ENCODE data around the gene OAT. TPM values are rescaled to one million over a fixed set of nuclear protein-coding genes. Genes with fewer than 3 reads are reported as not detected.
A peak's percentile ranks its signal among the peaks of the same experiment; 100 is the strongest.

The OAT gene
- total RNA-seq, 2 donors from 2014 or later: 33.4 to 37.5 TPM

DNA sequence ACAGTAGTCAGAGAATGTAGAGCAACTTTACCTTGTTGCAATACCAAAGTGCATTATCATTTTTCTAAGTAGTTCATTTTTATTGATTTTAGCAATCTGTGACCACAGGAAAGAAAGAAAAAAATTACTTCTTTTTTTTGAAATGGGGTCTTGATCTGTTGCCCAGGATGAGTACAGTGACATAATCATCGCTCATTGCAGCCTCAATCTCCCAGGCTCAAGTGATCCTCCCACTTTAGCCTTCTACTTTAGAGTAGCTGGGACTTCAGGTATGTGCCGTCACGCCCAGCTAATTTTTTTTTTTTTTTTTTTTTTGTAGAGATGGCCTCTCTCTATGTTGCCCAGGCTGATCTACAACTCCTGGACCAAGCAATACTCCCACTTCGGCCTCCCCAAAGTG is 11.4 kb upstream of the OAT start:
- no peak overlapping the region for H3K4me3 Mint-ChIP-seq
- no peaks in the 10 kb centered on the region for H3K4me1 Mint-ChIP-seq (ENCODE audit: low read depth in 2 of 2)
- ATAC-seq: no peak
- no peak for DNase-seq (ENCODE audit: low spot score)
- peaks cover 9 to 19% of the 10 kb centered on the region in 2 donors for H3K27me3 Mint-ChIP-seq
- no peaks in the 10 kb centered on the region for H3K9me3 Mint-ChIP-seq
- no peak overlapping the region for H3K27ac Mint-ChIP-seq
- H3K36me3 Mint-ChIP-seq: no peaks in the 10 kb centered on the region

DNA sequence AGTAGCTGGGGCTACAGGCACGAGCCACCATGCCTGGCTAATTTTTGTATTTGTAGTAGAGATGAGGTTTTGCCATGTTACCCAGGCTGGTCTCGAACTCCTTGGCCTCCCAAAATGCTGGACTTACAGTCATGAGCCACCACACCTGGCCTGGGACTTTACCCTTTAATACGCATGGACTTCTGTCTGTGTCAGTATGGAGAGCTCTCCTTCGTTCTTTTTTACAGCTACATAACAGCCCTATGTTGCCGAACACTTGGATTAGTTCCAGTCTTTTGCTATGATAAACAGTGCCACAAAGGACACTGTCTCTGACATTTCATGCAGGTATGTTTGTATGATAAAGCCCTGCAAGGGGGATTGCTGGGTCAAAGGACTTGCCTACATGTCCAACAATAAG is 10.9 kb upstream of the OAT start:
- Mint-ChIP-seq H3K4me1 (ENCODE audit: low read depth in 2 of 2) (no peaks in the 10 kb centered on the region), H3K9me3 (no peaks in the 10 kb centered on the region), H3K4me3 (no peak overlapping the region), H3K27me3 (peaks cover 9 to 19% of the 10 kb centered on the region in 2 donors), H3K36me3 (no peaks in the 10 kb centered on the region), H3K27ac (no peak overlapping the region)
- no peak for ATAC-seq
- no peak for DNase-seq (ENCODE audit: low spot score)

DNA sequence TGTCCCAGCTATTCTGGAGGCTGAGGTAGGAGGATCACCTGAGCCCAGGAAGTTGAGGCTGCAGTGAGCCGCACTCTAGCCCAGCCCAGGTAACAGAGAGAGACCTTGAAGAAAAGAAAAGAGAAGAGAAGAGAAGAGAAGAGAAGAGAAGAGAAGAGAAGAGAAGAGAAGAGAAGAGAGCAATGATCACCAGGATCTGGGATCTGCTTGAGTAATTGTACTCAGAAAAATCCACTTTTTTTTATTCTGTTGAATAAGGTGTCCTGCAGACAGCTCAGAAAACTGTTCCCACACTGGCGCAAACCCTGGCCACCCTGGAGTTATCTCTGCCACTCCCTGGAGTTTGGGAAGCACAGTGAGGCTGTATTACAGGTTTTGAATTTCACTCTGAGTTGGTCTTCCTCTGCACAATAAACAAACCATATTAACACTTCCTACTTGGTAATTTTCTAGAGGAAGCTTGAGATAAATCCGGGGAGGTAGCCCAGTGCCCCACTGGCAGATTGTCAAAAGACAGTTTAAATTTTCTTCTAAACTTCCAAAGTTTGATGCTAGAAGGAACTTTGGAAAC is 9.6 kb upstream of the OAT start:
- ATAC-seq (no peak), DNase-seq (ENCODE audit: low spot score) (no peak)
- Mint-ChIP-seq H3K36me3 (no peaks in the 10 kb centered on the region), H3K27ac (no peak overlapping the region), H3K27me3 (peaks cover 15 to 25% of the 10 kb centered on the region in 2 donors), H3K4me3 (no peak overlapping the region), H3K9me3 (no peaks in the 10 kb centered on the region), H3K4me1 (ENCODE audit: low read depth in 2 of 2) (no peaks in the 10 kb centered on the region)

DNA sequence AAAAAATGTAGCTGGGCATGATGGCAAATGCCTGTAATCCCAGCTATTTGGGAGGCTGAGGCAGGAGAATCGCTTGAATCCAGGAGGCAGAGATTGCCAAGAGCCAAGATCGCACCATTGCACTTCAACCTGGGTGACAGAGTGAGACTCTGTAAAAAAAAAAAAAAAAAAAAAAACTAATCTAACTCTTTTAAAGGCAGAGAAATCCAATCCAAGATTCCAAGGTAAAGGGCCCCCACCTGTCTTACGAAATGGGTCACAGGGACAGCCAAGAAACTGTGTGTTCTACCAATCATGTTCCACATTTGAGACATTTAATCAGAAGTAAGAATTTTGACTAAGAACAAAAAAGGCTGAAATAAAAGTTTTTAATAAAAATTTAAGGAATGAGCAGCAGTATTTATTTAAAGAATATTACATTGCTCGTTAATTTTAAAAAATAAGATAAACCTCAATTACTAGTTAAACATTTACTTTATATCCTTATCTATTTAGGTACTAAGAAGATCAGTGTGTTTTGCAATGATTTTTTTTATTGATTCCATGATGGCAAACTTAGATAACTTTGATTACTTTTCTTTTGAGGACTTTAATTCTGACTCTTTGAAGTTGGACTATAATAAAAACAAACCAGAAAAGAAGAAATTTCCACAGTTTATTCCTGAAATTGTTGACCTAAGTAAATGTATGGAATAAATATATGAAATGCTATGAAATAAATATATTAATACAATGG is 6.7 kb upstream of the OAT start:
- DNase-seq (ENCODE audit: low spot score): no peak
- no peak overlapping the region for H3K27ac Mint-ChIP-seq
- no peaks in the 10 kb centered on the region for H3K9me3 Mint-ChIP-seq
- no peaks in the 10 kb centered on the region for H3K36me3 Mint-ChIP-seq
- no peaks in the 10 kb centered on the region for H3K4me1 Mint-ChIP-seq (ENCODE audit: low read depth in 2 of 2)
- no peak overlapping the region for H3K4me3 Mint-ChIP-seq
- peaks cover 15 to 19% of the 10 kb centered on the region in 2 donors for H3K27me3 Mint-ChIP-seq
- no peak for ATAC-seq

DNA sequence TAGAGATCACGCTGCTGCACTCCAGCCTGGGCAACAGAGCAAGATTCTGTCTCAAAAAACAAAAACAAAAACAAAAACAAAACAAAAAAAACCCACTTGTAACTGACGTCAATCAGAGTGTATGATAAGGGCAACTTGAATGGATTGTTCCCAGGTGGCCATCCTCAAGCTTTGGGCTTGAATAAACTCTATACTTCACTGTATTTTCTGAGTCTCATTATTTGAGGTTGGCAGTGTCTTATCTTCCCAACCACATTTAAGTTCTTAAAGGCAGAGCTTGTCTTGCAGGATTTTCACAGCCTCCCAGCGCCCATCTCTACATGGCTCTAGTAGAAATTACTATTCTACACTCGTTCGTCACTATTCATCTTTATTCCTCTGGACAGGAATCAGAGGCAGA is 5.1 kb upstream of the OAT start:
- no peaks in the 10 kb centered on the region for H3K36me3 Mint-ChIP-seq
- H3K4me3 Mint-ChIP-seq: no peak overlapping the region
- H3K4me1 Mint-ChIP-seq (ENCODE audit: low read depth in 2 of 2): peaks cover 3 to 5% of the 10 kb centered on the region in 2 donors
- DNase-seq (ENCODE audit: low spot score): no peak
- peaks cover 15 to 16% of the 10 kb centered on the region in 2 donors for H3K27me3 Mint-ChIP-seq
- ATAC-seq: no peak
- H3K9me3 Mint-ChIP-seq: no peaks in the 10 kb centered on the region
- H3K27ac Mint-ChIP-seq: no peak overlapping the region

DNA sequence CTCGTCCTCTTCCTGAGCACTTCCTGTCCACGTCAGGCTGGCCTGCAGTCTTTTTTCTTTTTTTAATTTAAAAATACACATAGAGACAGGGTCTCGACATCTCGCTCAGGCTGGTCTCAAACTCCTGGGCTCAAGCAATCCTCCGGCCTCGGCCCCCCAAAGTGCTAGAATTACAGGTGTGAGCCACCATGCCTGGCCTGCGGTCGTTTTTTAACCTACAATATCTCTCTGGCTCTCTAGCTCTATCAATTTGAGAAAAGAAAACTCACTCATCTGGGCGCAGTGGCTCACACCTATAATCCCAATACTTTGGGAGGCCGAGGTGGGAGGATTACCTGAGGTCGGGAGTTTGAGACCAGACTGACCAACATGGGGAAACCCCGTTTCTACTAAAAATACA is 4.0 kb upstream of the OAT start:
- H3K27ac Mint-ChIP-seq: no peak overlapping the region
- DNase-seq (ENCODE audit: low spot score) (no peak), ATAC-seq (no peak)
- H3K4me3 Mint-ChIP-seq: no peak overlapping the region
- H3K4me1 Mint-ChIP-seq (ENCODE audit: low read depth in 2 of 2): peaks cover 3 to 5% of the 10 kb centered on the region in 2 donors
- H3K9me3 Mint-ChIP-seq: no peaks in the 10 kb centered on the region
- peaks cover 7 to 12% of the 10 kb centered on the region in 2 donors for H3K27me3 Mint-ChIP-seq
- no peaks in the 10 kb centered on the region for H3K36me3 Mint-ChIP-seq

DNA sequence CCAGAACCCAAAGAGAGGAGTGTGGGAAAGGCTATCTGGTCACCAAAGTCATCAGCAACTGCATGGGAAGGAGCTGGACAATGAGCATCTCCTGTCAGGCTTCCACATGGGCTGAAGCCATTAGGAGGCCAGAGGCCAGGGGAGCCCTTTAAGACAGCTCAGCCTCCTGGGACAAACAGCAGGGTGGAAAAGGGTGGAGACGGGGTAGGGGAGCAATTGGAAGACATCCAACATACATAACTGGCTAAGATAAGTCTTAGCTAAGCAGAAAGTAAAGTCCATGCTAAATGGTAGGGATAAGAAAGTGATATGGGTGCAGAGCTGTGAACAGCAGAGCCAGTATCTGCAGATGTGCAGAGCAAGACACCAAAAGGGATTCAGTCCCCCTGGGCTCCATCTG is 1.5 kb upstream of the OAT start:
- ATAC-seq (no peak), DNase-seq (ENCODE audit: low spot score) (no peak)
- peaks cover 3 to 13% of the 10 kb centered on the region in 2 donors for H3K4me1 Mint-ChIP-seq (ENCODE audit: low read depth in 2 of 2)
- no peak overlapping the region for H3K4me3 Mint-ChIP-seq
- no peaks in the 10 kb centered on the region for H3K9me3 Mint-ChIP-seq
- no peak overlapping the region for H3K27ac Mint-ChIP-seq
- peaks cover 6 to 8% of the 10 kb centered on the region in 2 donors for H3K27me3 Mint-ChIP-seq
- H3K36me3 Mint-ChIP-seq: no peaks in the 10 kb centered on the region

DNA sequence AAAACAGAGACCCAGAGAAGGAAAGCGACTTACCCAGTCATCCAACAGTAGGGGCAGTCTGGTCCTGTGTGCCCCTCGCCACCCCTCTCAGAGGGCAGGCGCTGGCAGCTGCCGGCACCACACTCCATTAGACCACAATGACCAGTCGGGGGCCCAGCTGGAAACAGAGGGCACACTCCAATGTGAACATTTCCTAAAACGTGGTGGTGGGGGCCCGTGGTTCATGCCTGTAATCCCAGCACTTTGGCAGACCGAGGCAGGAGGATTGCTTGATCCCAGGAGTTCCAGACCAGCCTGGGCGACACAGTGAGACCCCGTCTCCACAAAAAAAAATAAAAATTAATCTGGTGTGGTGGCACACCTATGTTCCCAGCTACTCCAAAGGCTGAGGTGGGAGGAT is 912 bp upstream of the OAT start:
- H3K4me1 Mint-ChIP-seq (ENCODE audit: low read depth in 2 of 2): peaks cover 3 to 13% of the 10 kb centered on the region in 2 donors
- peak overlapping the region; percentile 80 for H3K4me3 Mint-ChIP-seq
- ATAC-seq (no peak), DNase-seq (ENCODE audit: low spot score) (no peak)
- H3K9me3 Mint-ChIP-seq: no peaks in the 10 kb centered on the region
- no peaks in the 10 kb centered on the region for H3K36me3 Mint-ChIP-seq
- H3K27me3 Mint-ChIP-seq: peaks cover 6 to 8% of the 10 kb centered on the region in 2 donors
- H3K27ac Mint-ChIP-seq: peak overlapping the region; percentile 23 to 33

DNA sequence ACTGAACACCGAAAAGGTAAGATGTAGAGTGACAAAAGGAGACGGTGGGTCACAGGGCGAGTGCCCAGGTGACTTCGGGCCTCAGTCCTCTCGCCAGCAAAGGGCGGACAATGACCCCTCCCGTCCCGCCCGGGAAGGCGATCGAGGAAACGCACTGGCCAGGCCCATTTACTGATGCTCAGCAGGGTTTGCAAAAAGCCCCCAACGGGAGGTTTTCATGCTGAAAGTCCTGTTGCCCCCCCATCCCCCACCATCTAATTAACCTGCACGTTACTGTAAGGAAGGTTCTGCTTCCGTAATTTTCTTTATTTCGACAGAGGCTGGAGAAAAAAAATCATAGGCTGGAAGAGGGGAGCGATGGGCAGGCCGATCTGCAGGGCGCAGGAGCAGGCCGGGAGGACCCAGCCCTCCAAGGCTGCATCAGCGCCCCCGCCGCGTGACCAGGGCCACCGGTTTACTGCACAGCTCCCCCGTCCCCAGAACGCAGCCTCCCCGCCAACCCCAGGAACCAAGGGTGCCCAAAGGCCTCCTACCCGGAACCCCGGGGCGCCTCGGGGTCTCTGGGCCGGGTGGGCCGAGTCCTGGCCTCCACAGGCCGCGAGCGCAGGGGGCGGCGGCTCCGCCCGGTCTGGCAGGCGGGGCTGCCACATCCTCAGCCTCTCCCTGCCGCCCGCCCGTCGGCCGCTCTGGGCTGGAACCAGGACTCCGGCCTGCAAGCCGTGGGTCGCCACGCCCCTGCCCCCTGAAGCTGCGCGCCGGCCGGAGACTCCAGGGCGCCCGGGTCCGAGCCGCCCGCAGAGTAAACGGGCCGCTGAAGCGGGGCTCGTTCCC is 613 bp downstream of the OAT start:
- DNase-seq (ENCODE audit: low spot score): peak; percentile 72
- peak; percentile 75 to 76 for ATAC-seq
- Mint-ChIP-seq H3K36me3 (no peaks in the 10 kb centered on the region), H3K4me3 (peak overlapping the region; percentile 80), H3K9me3 (no peaks in the 10 kb centered on the region), H3K27ac (no peak overlapping the region), H3K27me3 (peaks cover 0 to 3% of the 10 kb centered on the region in 2 donors), H3K4me1 (ENCODE audit: low read depth in 2 of 2) (peaks cover 3 to 13% of the 10 kb centered on the region in 2 donors)

DNA sequence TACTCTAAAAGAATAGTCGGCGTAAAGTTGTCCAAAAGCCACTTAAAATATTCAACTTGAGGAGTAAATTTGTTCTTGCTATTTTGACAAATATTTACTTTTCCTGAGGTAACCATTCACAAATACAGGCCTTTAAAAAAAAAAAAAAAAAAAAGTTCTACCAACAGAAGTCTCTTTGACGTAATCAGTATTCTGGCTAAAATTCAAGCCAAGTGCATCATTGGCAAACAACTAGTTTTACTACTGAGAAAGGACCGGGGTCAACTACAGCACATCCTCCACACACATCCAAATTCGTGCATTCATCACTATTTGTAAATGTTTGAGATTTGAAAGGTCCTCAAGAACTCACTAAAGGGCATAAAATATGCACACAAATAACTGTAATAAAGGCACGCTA is 2.0 kb downstream of the OAT start:
- Mint-ChIP-seq H3K4me3 (peak overlapping the region; percentile 22), H3K36me3 (no peaks in the 10 kb centered on the region), H3K4me1 (ENCODE audit: low read depth in 2 of 2) (peaks cover 5 to 13% of the 10 kb centered on the region in 2 donors), H3K27me3 (peaks cover 0 to 3% of the 10 kb centered on the region in 2 donors), H3K27ac (no peak overlapping the region), H3K9me3 (no peaks in the 10 kb centered on the region)
- DNase-seq (ENCODE audit: low spot score): no peak
- ATAC-seq: no peak

DNA sequence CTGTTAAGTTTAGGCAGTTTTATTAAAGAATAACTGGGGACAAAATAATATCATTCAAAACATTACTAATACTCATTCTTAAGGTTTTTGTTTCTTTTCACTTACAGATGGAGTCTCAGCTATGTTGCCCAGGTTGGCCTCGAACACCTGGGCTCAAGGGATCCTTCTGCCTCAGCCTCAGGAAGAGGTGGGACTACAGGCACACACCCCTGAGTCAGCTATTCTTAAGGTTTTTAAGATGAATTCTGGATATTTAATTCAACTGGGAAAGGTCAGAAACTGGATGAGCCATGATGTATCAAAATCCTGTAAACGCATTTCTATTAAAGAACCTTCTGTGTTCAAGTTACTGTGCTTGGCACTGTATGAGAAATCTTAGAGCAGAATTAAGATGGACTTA is 3.5 kb downstream of the OAT start:
- ATAC-seq (no peak), DNase-seq (ENCODE audit: low spot score) (no peak)
- Mint-ChIP-seq H3K9me3 (no peaks in the 10 kb centered on the region), H3K4me3 (no peak overlapping the region), H3K4me1 (ENCODE audit: low read depth in 2 of 2) (peaks cover 5 to 13% of the 10 kb centered on the region in 2 donors), H3K36me3 (no peaks in the 10 kb centered on the region), H3K27ac (no peak overlapping the region), H3K27me3 (peaks cover 0 to 3% of the 10 kb centered on the region in 2 donors)

DNA sequence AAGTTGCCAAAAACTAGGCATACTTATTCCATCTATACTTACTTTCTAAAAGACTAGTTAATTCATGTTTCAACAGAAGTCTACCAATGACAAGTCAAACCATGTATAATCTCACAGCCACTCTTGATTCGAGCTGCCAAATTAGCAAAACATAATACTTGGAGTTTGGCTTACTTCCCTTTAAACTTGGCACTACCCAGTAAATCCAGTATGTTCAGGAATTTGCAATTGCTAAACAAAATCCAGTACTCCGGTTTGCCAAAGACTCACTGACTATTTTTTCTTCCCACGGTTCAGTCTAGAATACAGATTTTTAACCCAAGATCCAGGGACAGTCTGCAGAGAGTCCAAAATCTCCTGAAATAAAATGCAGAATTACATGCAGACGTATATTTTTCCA is 4.6 kb downstream of the OAT start:
- no peak for ATAC-seq
- Mint-ChIP-seq H3K4me3 (no peak overlapping the region), H3K36me3 (no peaks in the 10 kb centered on the region), H3K27ac (no peak overlapping the region), H3K9me3 (no peaks in the 10 kb centered on the region), H3K27me3 (no peaks in the 10 kb centered on the region), H3K4me1 (ENCODE audit: low read depth in 2 of 2) (peaks cover 2 to 8% of the 10 kb centered on the region in 2 donors)
- DNase-seq (ENCODE audit: low spot score): no peak

DNA sequence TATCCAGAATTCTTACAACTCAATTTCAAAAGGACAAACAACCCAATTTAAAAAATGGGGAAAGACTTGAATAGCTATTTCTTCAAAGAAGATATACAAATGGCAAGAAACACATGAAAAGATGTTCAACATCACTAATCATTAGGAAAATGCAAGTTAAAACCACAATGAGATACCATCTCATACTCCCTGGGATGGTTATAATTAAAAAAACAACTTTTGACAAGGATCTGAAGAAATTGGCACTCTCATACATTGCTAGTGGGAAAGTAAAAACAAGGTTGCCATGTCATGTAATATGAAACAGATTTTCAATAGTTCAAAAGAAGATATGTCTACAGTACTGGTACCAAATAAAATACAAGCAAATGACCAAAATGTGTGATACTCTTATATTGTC is 9.0 kb downstream of the OAT start:
- ATAC-seq (no peak), DNase-seq (ENCODE audit: low spot score) (no peak)
- no peak overlapping the region for H3K27ac Mint-ChIP-seq
- H3K27me3 Mint-ChIP-seq: no peaks in the 10 kb centered on the region
- peaks cover 0 to 2% of the 10 kb centered on the region in 2 donors for H3K4me1 Mint-ChIP-seq (ENCODE audit: low read depth in 2 of 2)
- H3K36me3 Mint-ChIP-seq: peaks cover 9% of the 10 kb centered on the region
- no peaks in the 10 kb centered on the region for H3K9me3 Mint-ChIP-seq
- no peak overlapping the region for H3K4me3 Mint-ChIP-seq

DNA sequence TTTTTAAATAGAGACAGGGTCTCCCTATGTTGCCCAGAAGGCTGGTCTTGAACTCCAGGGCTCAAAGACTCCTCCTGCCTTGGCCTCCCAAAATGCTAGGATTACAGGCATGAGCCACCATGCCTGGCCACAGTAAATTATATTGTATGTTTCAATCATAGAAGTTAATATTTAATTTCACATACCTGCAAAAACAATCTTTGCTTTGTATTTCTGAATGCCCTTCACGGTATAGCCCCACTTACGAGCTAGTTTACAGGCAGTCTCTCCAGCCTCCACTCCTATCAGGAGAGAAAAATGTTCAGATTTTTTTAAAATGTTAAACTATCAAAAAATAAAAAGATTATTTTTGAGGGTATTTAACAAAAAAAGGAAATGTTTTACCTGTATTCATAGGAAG is 10.4 kb downstream of the OAT start:
- DNase-seq (ENCODE audit: low spot score) (no peak), ATAC-seq (no peak)
- H3K4me3 Mint-ChIP-seq: no peak overlapping the region
- H3K9me3 Mint-ChIP-seq: no peaks in the 10 kb centered on the region
- H3K36me3 Mint-ChIP-seq: peaks cover 14% of the 10 kb centered on the region
- peaks cover 7 to 9% of the 10 kb centered on the region in 2 donors for H3K4me1 Mint-ChIP-seq (ENCODE audit: low read depth in 2 of 2)
- H3K27me3 Mint-ChIP-seq: no peaks in the 10 kb centered on the region
- H3K27ac Mint-ChIP-seq: no peak overlapping the region
